Loucy (cell line): Measurements from ENCODE around the gene ENPEP.

Experiments
- CTCF ChIP-seq: fragments of 200-600 bp; sonication (generic); conservative IDR thresholded peaks from 2 replicates; pipeline ENCODE4 v1.5.1; 2014; ENCODE audit warnings: mild to moderate bottlenecking, antibody characterized with exemption, low read length
- EZH2phosphoT487 ChIP-seq: fragments of 200-600 bp; IDR thresholded peaks from 2 replicates; pipeline ENCODE4 v1.6.1; 2018; ENCODE audit warnings: antibody characterized with exemption, mild to moderate bottlenecking, moderate library complexity, borderline replicate concordance

GRCh38 chr4:110452546-110452945, 23.4 kb upstream of the ENPEP start:
- TF ChIP-seq CTCF: no peak
- no peak for TF ChIP-seq EZH2phosphoT487
